ENCODE results near the gene SLC6A1. TPM values are rescaled to one million over a fixed set of nuclear protein-coding genes. Genes with fewer than 3 reads are reported as not detected.

Gene SLC6A1
- total RNA-seq, 1 donor from 2014 or later = 0.52 TPM

DNA sequence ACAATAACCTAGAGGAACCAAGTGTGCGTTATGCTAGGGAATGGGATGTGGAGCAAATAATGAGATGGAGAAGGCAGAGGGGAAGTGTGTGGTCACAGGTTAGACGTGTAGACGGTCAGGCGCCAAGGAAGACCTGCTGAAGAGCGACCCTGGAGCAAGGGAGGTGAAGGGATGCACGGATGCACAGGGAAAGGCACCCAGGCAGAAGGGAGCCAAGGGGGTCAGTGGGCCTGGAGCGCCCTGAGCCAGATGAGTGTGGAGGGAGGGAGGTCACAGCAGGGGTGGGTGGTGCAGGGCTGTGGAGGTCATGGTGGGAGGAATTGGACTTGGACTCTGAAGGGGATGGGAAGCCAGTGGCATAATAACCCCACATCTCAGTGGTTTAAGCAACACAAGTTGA is 70.2 kb downstream of the SLC6A1 start:
- TF ChIP-seq, protein P1, sequence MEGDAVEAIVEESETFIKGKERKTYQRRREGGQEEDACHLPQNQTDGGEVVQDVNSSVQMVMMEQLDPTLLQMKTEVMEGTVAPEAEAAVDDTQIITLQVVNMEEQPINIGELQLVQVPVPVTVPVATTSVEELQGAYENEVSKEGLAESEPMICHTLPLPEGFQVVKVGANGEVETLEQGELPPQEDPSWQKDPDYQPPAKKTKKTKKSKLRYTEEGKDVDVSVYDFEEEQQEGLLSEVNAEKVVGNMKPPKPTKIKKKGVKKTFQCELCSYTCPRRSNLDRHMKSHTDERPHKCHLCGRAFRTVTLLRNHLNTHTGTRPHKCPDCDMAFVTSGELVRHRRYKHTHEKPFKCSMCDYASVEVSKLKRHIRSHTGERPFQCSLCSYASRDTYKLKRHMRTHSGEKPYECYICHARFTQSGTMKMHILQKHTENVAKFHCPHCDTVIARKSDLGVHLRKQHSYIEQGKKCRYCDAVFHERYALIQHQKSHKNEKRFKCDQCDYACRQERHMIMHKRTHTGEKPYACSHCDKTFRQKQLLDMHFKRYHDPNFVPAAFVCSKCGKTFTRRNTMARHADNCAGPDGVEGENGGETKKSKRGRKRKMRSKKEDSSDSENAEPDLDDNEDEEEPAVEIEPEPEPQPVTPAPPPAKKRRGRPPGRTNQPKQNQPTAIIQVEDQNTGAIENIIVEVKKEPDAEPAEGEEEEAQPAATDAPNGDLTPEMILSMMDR (IDR thresholded peaks at IDR 0.05) = no peak
- TF ChIP-seq EZH2 (IDR thresholded peaks at IDR 0.05) (no peak), EZH2phosphoT487 (IDR thresholded peaks at IDR 0.05) (no peak)
- Mint-ChIP-seq H3K36me3 (no peaks in the 10 kb centered on the region), H3K27ac (no peak overlapping the region), H3K4me3 (no peak overlapping the region), H3K27me3 (ENCODE audit: insufficient read depth, low read depth) (peaks cover 10% of the 10 kb centered on the region), H3K9me3 (peaks cover 27% of the 10 kb centered on the region), H3K4me1 (no peaks in the 10 kb centered on the region)
- Histone ChIP-seq H3K4me2 (no peak overlapping the region), H3K27ac (no peak overlapping the region), H3K79me2 (ENCODE audit: low read depth) (no peaks in the 10 kb centered on the region), H3K4me1 (no peaks in the 10 kb centered on the region), H3K36me3 (no peaks in the 10 kb centered on the region), H2AFZ (replicated peaks) (no peak overlapping the region), H4K20me1 (ENCODE audit: low read depth) (no peaks in the 10 kb centered on the region), H3K9me3 (ENCODE audit: low read depth) (no peaks in the 10 kb centered on the region), H3K4me3 (no peak overlapping the region), H3F3A (ENCODE audit: low read depth) (no peaks in the 10 kb centered on the region), H3K27me3 (peaks cover 39% of the 10 kb centered on the region), H3K9ac (no peak overlapping the region)
- DNase-seq (ENCODE audit: low spot score) = no peak

DNA sequence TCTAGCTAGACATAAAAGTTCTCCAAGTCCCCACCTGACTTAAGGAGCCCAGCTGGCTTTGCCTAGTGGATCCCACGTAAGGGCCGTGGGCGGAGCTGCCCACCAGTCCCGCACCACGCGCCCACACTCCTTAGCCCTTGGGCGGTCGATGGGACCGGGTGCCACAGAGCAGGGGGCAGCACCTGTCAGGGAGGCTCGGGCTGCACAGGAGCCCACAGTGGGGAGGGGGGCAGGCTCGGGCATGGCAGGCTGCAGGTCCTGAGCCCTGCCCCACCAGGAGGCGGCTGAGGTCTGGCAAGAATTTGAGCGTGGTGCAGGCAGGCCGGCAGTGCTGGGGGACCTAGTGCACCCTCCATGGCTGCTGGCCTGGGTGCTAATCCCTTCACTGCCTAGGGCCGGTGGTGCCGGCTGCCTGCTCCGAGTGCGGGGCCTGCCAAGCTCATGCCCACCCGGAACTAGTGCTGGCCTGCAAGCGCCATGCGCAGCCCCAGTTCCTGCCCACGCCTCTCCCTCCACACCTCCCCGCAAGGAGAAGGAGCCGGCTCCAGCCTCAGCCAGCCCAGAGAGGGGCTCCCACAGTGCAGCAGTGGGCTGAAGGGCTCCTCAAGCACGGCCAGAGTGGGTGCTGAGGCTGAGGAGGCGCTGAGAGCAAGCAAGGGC is 78.7 kb downstream of the SLC6A1 start:
- H4K20me1 ChIP-seq (ENCODE audit: low read depth) = no peaks in the 10 kb centered on the region
- H3K9me3 ChIP-seq (ENCODE audit: low read depth) = no peaks in the 10 kb centered on the region
- H3K4me2 ChIP-seq = no peak overlapping the region
- no peaks in the 10 kb centered on the region for H3K4me1 ChIP-seq
- TF ChIP-seq, protein P1 (IDR thresholded peaks at IDR 0.05) = no peak
- TF ChIP-seq EZH2 (IDR thresholded peaks at IDR 0.05) (no peak), EZH2phosphoT487 (IDR thresholded peaks at IDR 0.05) (no peak)
- no peak overlapping the region for H3K9ac ChIP-seq
- no peak for DNase-seq (ENCODE audit: low spot score)
- no peaks in the 10 kb centered on the region for H3K36me3 ChIP-seq
- H3K4me3 Mint-ChIP-seq = no peak overlapping the region
- H3F3A ChIP-seq (ENCODE audit: low read depth) = no peaks in the 10 kb centered on the region
- H3K27ac ChIP-seq = no peak overlapping the region
- H2AFZ ChIP-seq (replicated peaks) = no peak overlapping the region
- no peaks in the 10 kb centered on the region for H3K36me3 Mint-ChIP-seq
- H3K4me1 Mint-ChIP-seq = no peaks in the 10 kb centered on the region
- H3K27me3 Mint-ChIP-seq (ENCODE audit: insufficient read depth, low read depth) = peaks cover 16% of the 10 kb centered on the region
- H3K27ac Mint-ChIP-seq = no peak overlapping the region
- no peaks in the 10 kb centered on the region for H3K79me2 ChIP-seq (ENCODE audit: low read depth)
- H3K27me3 ChIP-seq = no peaks in the 10 kb centered on the region
- H3K4me3 ChIP-seq = no peak overlapping the region
- H3K9me3 Mint-ChIP-seq = peaks cover 20% of the 10 kb centered on the region

DNA sequence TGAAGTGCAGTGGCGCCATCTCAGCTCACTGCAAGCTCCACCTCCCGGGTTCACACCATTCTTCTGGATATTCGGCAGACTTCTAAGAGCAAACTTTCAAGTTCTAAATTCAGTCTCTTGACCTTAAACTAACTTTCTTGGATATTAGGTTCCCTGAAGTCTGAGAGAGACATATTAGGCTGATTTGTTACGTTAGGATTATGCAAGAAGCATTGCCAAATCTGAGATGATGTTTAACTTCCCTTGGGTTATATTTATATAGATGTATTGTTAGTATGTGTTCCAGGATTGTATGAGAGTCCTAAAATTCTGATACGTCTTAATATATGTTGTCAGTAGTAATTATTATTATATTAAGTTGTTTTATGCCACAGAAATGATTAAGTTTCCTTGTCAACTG is 80.1 kb downstream of the SLC6A1 start:
- Mint-ChIP-seq H3K27ac (no peak overlapping the region), H3K27me3 (ENCODE audit: insufficient read depth, low read depth) (peaks cover 19% of the 10 kb centered on the region), H3K36me3 (no peaks in the 10 kb centered on the region), H3K4me1 (peaks cover 12% of the 10 kb centered on the region), H3K4me3 (no peak overlapping the region), H3K9me3 (peaks cover 17% of the 10 kb centered on the region)
- Histone ChIP-seq H3K9ac (no peak overlapping the region), H3K27me3 (peaks cover 9% of the 10 kb centered on the region), H3K9me3 (ENCODE audit: low read depth) (no peaks in the 10 kb centered on the region), H3K27ac (no peak overlapping the region), H3K4me1 (no peaks in the 10 kb centered on the region), H3F3A (ENCODE audit: low read depth) (no peaks in the 10 kb centered on the region), H3K36me3 (no peaks in the 10 kb centered on the region), H4K20me1 (ENCODE audit: low read depth) (no peaks in the 10 kb centered on the region), H3K79me2 (ENCODE audit: low read depth) (no peaks in the 10 kb centered on the region), H3K4me2 (no peak overlapping the region), H2AFZ (replicated peaks) (no peak overlapping the region), H3K4me3 (no peak overlapping the region)
- DNase-seq (ENCODE audit: low spot score) = no peak
- TF ChIP-seq EZH2 (IDR thresholded peaks at IDR 0.05) (no peak), EZH2phosphoT487 (IDR thresholded peaks at IDR 0.05) (no peak)
- TF ChIP-seq, protein P1 (IDR thresholded peaks at IDR 0.05) = no peak
